Thyroid gland (tissue), 4 donors: Measurements from ENCODE around the gene SLC22A14.

ENCODE experiments used
- CTCF ChIP-seq, 6 experiments: fragments of 200-600 bp in 3 of 6; fragments of 450-650 bp in 3 of 6; sonication (generic) in 3 of 6; IDR thresholded peaks; one replicate each; pipeline ENCODE4 v1.5.1; 2016 to 2019; ENCODE audit warnings: antibody characterized with exemption in 6 of 6, mild to moderate bottlenecking in 2 of 6, inconsistent platforms in 1 of 6, moderate library complexity in 1 of 6
- POLR2A ChIP-seq, 2 donors: fragments of 450-650 bp; IDR thresholded peaks; one replicate each; pipeline ENCODE4 v1.6.1; 2017; ENCODE audit warnings: antibody characterized with exemption in 2 of 2, mild to moderate bottlenecking in 2 of 2, moderate library complexity in 1 of 2

- no peak for TF ChIP-seq CTCF (IDR thresholded peaks at IDR 0.05)
- TF ChIP-seq POLR2A (IDR thresholded peaks at IDR 0.05) = no peak
Observed at GRCh38 chr3:38306941-38307340, 24.8 kb downstream of the SLC22A14 start.
